Activated T-cell treated with anti-CD3 and anti-CD28 coated beads, Interleukin-2, amount 50 U/mL, for 48 hours (primary cell): Measurements from ENCODE around the gene SUMO3.
A peak's percentile ranks its signal among the peaks of the same experiment; 100 is the strongest.

ENCODE experiments used
- DNase-seq, 2 experiments: peaks; one replicate each; pipeline ENCODE4 v3.0.0-alpha.2; 2020

SUMO3 gene

DNA sequence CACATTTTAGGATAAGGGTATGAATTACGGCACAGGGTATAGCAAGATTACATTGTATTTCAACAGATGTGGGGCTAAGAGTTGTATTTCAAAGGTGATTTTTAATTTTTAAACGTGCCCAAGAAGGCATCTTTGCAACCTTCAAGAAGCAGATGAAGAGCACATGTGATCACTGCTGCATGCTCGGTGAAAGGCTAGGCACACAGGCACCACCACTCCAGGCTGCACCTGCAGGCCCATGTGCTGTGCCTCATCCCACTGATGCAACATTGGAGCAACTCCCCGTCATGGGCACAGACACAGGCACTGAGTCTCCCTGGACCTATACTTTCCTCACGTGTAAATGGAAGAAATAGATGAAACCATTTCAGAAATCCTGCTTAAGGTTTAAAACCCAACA, 39.8 kb downstream of the SUMO3 start:
- no peak for DNase-seq

DNA sequence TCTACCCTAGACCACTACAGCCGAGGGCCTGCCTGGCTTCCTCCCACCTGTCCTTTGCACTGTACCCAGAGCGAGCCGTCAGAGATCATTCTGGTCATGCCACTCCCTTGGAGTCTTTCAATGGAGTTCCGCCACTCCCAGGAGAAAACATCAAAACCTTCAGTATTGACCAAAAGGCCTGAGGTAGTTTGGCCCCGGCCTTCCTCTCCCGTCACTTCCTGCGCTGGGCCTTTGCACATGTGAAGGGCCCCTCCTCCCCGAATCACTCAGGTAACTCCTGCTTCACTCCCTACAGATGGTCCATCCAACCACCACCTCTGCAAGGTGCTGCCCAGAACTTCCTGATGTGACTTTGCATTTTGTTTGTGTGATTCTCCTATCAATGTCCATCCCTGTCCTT, 42.9 kb downstream of the SUMO3 start:
- DNase-seq = no peak

DNA sequence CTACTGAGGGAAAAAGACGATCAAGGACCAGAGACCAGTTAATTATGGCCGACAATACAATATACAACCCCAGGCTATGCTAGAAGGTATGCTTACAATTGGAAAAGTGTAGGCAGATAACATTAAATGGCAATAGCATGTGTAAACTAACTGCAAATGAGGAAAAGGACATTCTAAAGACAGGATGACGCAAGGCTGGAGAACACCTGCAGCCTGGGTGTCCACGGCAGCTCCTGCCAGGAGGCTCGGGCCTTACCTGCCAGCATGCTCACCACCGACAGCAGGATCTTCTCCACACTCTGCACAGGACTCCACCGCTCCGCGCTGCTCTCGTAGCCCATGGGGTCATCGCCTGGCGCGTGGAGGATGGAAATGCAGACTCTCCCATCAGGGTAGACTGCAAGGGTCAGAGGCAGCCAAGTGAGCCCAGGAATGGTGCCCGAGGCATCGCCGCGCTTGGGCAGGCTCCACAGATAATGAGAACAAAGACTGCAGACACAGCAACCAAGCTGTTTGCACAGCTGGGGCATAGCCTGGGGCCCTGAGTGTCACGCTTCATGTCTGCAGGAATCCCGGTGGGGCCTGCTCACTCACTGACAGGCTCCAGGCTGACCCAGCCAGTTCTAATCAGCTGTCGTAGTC, 44.5 kb downstream of the SUMO3 start:
- DNase-seq = no peak

DNA sequence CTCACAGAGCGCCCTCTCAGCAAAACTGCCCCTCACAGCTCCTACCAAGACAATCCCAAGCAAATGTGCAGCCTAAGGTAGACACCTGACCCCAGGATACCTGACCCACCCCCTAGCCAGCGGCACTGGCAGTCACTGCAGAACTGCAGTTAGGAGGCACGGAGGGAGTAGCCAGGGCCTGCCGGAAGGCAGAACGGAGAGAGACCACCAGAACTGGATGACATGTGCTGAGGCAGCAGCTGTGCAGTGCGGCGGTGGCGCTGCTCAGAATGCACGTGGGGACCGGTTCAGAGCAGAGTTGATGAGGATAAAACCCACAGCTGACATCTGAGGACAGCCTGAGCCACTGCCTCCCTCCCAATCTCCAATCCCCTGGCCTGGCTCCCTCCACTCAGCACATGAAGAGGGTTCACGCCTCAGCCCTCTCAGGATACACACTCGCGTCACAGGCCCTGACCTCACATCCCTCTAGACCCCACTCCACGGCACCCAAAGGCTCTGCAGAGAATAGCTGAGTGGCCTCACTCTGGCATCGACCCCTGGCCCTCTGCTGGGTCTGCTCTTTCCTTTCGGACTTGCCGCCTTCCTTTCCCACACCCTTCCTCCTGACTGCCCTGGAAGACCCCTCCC, 45.9 kb downstream of the SUMO3 start:
- no peak for DNase-seq

DNA sequence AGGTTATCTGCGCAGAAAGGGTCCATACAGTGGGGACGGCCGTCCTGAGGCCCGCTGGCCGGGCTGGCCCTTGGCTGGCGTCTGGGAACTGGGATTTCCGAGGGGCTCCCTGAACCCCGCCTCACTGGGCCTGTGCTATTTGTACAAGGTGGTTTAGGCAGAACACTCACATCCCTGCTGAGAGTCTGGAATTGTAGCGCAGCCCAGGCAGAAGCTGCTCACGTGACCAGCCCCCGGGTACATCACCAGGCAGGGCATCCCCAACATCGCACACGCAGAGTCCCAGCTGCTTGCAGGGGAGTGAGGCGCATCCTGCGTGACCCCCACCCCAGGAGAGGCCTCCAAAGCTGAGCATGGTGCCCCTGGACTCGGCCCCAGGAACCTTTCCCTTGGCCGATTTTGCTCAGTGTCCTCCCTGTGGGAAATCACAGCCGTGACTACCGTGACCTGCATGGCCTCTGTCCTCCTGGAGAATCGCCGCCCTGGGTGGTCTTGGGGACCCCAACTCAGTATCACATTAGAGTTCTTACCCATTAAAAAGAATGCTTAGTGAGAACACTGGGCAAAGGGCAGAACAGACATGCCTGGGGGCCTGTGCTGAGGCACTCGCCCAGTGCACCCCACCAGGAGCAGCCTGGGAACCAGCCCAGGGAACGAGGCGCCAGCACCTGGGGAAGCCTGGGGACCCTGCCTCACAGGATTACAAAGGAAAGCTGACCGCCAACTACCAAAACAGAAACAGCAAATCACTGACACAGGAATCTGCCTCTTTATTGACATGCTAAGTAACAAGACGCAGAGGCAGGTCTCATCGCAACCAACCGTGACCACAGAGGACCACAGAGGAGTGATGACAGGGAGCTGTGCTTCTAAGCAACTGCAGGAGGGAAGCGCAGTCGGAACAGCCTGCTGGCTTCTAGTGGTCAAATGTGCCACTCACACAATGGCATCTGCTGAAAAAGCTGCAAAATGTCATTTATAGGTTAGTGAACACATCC, 49.7 kb downstream of the SUMO3 start:
- no peak for DNase-seq

DNA sequence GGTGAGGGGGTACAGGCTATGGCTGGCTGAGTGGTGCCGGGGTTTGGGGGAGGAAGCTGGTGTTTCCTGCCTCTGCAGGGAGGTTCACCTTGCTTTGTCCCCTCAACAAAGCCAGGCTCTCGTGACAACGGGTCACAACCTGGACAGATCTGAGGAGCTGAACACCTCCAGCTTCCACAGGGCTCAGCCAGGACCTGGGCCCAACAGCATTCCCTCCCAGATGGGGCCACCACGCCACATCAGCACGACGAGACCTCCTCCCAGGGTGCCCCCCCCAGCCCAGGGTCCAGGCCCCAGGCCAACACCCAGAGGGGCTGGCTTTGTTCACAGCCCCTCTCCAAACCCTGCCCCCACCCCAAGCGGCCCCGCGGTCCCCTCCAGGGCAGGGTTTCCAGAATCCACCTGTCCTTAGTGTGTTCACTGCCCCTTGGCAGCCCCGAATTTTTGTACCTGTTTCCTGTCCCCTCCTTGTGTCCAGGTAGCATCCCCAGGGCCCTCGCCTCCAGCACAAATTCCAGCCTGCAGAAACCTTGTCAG, 51.0 kb downstream of the SUMO3 start:
- no peak for DNase-seq

DNA sequence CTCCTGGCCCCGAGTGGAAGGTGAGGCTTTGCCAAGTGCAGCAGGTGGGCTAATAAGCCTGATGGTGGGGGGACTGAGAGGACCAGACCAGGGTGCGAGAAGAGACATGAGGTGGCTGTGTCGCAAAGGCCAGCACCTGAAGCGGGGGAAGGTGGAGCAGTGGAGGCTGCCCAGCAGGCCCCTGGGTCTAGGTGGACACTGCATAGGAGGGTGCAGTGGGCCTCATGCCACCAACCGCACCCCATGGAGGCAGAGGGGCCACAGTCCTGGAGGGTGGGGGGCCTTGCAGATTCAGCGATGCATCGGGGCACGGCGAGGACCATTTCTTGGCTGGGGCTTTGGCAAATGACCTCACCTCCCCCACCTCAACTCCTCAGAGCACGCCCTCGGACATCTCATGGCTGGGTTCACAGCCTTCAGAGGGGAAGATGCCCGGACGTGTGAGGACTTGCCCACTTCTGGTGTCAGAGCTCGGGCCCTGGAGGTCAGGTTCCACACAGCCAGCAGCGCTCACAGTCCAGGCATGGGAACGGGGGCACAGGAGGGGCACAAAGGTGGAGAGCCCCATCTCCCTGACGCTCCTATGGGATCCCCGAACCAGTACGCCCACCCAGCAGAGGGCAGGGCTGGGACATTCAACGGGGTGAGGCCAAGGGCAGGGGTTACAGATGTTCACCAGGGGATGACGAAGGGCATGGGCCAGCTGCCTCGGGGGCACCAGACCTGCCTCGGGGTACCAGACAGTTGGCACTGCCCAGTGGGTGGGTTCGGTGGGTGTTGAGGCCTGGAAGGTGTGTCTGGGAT, 51.6 kb downstream of the SUMO3 start:
- no peak for DNase-seq

DNA sequence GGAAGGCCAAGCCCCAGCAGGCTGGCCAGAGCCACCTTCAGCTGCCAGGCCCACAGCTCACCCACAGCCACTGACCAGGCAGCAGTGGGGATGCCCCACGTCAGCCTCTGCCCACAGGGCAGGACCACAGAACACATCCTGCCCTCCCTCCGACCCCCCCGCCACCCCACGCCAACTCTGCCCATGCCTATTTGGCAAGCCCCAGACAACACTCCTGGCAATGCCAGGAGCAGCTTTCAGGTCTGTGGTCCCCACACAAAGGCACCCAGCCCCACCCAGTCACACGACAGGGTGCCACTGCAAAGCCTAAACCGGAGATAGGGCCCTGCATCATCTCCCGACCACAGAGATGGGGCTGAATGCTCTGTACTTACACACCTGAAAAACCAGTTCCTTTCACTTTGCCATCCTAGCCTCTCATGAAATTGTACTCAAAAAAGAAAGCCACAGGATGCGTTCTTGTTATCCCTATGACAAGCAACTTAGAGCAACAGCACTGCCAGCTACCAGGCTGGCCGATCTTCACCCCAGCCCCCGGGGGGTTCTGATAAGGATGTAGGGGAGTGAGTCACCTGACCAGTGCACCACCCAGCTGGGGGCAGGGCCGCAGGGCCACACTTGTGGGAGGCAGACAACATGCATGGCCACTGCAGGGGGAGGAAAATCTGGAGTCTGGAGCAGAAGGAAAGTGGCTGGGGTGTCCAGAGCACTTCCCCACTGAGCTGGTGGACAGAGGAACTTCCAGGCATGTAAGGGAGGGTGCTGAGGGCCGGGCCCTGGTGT, 52.4 kb downstream of the SUMO3 start:
- peak; percentile 36 to 48 for DNase-seq

DNA sequence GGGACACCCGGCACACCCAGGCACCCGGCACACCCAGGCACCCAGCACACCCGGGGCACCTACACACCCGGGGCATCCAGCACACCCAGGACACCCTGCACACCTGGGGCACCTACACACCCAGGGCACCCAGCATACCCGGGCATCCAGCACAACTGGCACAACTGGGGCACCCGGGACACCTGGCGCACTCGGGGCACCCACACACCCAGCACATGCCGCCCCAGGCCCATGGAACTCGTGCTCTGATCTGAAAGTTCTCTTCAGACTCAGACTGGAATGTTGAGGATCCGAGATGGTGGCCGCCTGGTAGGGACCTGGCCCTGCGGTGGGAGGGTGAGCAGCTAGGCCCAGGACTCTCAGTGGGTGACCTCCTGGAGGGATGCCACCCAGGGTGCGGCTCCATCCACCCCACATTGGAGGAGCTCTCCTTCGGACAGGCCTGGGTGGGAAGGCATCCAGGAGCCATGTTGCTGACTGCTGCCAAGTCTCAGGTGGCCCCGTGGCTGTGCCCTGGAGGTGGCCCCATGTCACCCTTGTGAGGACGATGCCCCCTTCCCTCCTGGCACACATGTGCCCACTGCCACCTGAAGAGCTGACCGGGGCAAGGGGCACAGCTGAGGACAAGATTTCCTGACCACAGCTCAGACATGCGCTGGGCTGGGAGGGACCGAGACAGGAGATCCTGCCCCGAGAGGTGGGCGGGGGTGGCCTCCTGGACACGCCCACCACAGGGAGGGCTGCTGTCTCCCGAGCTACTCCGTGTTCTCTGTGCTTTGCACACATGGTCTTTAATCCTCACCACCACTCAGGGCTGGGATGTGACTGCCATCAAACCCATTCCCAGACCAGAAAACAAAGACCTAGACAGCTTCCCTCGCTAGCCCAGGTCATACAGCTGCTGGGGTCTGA, 53.3 kb downstream of the SUMO3 start:
- no peak for DNase-seq

DNA sequence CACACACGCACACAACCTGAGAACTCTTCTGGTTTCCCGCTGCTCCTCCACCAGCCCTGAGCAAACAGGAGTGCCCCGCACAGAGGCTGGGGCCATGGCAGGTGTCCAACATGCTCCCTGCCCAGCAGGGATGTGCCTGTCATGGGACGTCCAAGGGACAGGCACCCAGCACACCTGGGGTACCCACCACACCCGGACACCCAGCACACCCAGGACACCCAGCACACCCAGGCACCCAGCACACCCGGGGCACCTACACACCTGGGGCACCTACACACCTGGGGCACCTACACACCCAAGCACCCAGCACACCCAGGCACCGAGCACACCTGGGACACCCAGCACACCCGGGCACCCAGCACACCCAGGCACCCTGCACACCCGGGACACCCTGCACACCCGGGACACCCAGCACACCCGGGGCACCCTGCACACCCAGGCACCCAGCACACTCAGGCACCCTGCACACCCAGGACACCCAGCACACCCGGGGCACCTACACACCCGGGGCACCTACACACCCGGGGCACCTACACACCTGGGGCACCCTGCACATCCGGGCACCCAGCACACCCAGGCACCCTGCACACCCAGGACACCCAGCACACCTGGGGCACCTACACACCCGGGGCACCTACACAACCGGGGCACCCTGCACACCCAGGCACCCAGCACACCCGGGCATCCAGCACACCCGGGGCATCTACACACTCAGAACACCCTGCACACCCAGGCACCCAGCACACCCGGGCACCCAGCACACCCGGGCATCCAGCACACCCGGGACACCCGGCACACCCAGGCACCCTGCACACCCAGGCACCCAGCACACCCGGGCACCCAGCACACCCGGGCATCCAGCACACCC, 54.2 kb downstream of the SUMO3 start:
- DNase-seq = no peak

DNA sequence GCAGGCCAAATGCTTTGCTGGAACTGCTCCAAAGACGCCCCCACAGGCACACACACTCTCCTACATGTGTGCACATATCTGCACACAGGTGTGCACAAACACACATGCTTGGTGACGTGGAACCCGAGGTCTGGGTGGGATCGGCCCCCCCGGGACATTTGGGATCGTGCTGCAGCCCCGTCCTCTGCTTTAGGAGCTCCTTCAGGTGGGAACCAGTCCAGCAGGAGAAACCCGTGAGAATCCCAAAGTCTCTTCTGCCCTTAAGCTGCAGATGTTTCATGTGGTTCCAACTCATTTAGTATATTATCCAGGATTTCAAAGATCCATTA, 54.8 kb downstream of the SUMO3 start:
- DNase-seq = no peak

DNA sequence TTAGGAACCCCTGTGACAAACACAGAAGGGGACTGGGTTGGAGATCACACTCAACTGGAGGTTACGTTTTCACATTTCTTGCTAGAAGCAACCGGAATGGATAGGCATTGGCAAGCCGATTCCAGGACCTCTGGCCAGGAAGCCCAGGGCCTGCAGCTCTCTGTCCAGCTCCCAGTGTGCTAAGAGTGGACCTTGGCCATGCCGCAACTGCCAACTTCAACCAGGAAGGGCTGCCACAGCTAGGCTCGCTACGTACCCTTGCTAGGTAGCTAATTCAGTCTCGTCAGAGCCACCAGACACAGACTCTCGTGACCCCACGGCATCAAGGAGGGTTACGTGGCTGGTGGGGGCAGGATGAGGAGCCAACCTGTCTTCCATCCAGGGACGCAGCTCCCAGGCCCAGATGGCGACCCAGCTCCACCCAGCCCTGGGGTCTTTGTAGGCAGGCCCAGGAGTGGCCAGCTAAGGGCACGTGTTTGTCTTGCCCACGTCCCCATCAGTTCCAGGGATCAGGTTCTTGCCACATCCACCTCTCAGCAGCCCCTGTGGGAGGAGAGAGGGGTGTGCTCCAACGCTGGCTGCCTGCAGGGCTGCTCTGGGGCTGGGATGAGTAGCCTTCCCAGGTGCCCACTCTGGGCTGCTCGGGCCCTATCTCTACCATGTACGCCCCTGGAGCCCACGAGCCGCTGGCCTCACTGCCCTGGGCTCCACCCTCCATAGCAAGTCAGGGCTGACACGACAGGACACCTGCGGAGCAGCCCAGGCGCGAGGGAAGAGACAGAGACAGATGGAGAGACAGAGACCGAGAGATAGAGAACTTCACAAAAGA, 55.4 kb downstream of the SUMO3 start:
- no peak for DNase-seq

DNA sequence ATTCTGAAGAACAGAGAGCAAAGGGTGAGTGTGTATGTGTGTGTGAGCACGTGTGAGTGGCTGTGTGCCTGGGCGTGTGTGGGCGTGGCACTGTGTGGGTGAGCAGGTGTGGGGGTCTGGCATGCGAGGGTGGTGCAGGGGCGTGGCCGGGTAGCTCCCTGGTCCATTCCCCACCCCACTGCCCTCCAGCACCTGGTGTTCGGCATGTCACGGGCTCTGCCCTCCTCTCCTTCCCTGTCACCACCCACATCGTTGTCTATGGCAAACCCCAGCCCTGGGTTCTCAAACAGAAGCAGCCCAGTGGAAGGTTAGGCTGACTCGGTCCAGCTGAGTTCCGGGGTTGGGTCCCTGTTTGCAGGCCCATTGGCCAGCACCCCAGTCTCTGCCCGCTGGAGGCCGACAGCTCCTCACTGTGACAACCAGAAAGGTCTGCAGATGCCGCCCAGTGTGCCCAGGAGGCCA, 56.1 kb downstream of the SUMO3 start:
- DNase-seq = no peak

DNA sequence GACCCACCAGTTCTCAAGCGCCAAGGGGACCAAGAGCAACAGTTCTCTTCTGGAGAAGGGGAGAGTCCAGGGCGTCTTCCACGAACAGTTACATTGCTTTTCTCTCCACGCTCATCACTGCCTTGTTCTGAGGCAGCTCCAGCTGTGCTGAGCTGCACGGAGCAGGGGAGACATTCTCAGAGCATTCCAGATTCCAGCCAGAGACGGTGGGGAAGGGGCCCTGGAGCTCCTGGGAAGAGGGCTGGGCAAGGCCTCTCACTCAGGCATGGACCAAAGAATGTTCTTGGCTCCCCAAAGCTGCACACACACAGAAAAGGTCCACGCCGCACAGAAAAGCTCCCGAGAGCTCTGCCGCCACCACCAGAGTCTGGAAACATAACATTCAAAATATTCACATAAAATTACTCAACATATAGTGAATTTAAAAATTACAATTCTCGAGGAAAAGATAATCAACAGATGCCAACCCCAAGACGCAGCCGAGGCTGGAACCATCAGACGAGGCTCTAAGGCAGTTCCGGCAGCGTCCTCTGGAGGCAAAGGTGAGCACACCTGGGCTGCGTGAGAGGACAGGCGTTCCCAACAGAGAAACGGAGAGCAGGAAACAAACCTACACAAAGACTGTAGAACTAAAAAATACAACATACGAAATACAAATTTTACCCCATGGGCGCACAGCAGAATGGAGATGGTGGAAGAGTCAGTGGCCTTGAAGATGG, 56.7 kb downstream of the SUMO3 start:
- DNase-seq = no peak

DNA sequence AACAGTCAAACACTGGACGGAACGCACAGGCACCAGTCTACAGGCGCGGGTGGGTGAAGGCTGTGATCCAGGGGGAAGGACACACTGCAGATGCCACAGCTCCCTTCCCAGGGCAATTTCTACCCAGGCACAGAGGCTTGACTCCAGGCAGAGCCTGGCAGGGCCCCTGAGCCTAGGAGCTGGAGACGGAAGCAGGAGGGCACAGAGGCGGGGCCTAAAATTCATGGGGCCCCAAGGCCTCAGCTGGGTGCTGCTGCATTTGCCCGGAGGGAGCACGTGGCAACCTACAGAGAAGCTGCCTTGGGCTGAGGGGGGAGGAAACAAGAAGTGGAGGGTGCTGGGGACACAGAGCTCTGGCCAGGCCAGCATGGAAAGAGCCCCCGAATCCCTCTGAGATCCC, 57.5 kb downstream of the SUMO3 start:
- DNase-seq = no peak

DNA sequence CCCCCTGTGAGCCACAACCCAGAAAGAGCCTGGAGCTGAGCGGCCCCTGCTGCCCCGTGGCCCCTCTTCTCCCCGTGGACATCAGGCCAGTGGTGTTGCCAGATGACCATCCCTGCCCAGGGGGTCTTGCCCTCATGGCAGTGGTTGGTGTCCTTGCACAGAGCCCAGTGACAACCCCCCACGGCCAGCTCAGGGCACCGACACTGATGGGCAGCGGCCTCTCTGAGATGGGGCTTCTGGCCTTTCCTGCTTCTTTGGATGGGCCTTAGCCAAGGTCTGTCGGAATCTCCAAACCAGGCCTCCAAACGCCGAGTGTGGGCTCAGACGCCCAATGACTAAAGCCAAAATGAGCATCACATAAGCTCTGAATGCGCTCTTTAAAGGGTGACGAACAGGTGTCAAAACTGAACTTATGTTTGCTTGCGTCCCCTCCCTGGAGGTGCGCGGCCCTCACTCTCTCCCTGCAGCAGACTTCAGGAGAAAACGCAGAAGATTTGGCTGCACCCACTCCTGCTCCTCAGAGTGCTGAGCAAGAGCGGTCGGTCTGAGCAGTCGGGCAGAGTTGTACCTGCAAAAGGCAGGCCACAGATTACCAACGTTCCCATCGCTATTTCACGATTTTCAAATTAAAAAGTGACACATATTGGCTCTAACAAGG, 58.1 kb downstream of the SUMO3 start:
- no peak for DNase-seq
